GM10266 (cell line): ENCODE results near the gene KRT79.

Source experiments
- DNase-seq: peaks from one replicate; pipeline ENCODE4 v3.0.0; 2012; ENCODE audit errors: extremely low spot score
- TF ChIP-seq, protein P1 (sequence below): IDR thresholded peaks from 2 replicates; pipeline ENCODE4 v1.5.1; 2012; ENCODE audit warnings: mild to moderate bottlenecking, low read depth; ENCODE audit not compliant: control insufficient read depth, insufficient read depth; ENCODE audit errors: missing control alignments

The KRT79 gene

DNA sequence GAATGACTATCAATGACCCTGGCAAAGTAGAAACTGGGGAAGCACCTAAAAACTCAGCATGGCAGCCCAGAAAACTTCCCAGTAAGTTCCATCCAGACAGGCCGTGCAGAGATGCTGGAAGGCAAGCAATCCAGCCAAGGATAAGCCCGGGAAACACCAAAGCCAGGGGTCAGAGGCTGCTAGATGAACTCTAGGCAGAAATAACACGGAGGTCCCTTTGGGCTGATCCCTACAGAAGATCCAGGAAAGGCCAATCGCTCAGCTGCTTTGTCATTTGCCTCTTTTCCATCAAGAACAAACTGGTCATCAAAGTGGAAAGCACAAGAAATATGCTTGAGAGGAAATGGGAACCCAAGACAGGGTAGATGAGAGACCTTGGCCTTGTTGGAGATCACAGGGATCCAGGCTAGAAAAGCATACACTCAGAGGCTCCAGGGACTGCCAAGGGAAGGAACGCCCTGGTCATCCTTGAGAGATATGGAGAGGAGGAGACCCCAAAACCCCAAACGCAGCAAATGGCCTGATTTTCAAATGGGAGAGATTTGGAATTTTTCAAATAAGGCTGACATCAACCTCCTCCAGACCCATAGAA is 6.5 kb downstream of the KRT79 start:
- TF ChIP-seq, protein P1, sequence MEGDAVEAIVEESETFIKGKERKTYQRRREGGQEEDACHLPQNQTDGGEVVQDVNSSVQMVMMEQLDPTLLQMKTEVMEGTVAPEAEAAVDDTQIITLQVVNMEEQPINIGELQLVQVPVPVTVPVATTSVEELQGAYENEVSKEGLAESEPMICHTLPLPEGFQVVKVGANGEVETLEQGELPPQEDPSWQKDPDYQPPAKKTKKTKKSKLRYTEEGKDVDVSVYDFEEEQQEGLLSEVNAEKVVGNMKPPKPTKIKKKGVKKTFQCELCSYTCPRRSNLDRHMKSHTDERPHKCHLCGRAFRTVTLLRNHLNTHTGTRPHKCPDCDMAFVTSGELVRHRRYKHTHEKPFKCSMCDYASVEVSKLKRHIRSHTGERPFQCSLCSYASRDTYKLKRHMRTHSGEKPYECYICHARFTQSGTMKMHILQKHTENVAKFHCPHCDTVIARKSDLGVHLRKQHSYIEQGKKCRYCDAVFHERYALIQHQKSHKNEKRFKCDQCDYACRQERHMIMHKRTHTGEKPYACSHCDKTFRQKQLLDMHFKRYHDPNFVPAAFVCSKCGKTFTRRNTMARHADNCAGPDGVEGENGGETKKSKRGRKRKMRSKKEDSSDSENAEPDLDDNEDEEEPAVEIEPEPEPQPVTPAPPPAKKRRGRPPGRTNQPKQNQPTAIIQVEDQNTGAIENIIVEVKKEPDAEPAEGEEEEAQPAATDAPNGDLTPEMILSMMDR = no peak
- no peak for DNase-seq

DNA sequence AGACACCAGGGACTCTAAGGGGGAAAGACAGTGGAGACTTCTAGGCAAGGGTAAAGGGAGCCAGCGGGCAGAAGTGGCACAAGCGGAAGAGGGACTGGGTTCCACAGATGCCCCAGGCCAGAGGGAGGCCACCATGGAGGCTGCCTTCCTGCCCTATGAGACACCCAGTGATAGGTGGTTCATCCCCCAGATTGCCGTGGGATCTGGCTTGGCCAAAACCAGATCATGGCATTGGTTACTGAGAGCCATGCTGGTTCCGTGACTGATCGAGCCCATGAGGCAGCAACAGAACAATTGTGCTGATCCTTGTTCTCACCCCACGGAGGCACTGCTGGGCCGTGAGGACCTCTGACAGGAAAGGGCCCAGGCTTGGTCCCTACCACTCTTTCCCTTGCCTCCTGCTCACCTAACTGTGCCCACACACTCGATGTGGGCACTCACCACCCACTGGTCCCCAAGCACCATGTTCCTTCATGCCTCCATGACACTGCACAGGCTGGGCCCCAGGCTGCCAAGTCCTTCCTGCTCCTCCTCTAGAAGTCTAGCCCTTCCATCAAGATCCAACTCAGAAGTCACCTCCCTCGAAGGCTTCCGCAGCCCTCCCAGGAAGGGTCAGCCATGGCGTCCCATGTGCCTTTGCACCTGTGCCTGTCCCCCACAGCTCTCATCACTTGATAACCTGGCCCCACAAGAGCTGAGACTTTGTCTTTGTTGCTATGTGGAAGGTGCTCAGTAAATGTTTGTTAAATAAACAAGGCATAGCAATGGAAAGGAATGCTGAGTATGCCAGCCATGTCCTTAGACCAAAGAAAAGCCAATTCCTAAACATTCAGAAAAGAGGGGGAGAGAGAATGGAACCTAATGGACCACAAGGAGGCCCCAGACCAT is 7.3 kb downstream of the KRT79 start:
- no peak for DNase-seq
- TF ChIP-seq, protein P1 = no peak

DNA sequence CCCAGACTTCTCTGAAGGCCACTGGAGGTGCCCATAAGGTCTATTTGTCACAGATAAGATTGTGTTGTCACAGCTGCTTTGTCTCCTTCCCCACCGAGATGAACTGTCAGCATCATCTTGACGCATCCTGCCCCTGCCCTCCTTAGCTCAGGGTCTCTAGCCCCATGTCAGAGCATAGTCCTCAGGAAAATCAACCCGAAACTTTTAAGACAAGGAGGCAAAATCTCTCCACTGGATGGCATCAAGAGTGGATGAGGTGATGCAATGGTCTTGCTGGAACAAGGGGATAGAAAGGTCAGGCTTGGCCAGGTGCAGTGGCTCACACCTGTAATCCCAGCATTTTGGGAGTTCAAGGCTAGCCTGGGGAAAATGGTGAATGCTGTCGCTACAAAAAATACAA is 8.2 kb downstream of the KRT79 start:
- TF ChIP-seq, protein P1 = no peak
- DNase-seq = no peak

DNA sequence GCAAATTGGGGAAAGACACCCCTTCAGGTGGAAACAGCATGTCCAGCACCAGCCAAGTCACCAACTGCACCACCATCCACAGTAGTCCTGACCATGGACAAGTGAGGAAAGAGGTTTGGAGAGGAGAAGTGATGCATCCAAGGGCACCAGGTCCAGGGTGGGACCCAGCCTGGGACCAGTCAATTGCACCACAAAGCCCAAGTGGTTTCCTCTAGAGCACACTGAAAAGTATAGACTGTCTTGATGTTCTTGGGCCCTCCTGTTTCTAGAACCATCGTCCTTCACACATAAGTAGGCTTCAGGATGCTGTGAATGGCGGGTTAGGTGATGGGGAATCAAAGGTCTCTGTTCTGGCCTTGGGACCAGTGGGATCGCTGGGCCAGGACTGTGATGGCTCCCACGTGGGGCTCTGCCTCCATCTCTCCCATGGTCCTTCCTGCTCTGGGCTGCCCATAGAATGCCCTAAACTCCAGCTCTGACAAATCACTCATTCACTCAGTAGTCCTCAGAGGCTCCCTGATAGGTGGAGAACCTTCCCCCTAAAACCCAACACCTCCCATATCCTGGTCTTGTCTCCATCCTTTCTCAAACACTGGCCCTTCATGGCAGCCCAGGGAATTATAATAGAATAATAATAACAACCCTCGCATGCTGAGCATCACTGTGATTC is 9.2 kb downstream of the KRT79 start:
- TF ChIP-seq, protein P1 = no peak
- no peak for DNase-seq

DNA sequence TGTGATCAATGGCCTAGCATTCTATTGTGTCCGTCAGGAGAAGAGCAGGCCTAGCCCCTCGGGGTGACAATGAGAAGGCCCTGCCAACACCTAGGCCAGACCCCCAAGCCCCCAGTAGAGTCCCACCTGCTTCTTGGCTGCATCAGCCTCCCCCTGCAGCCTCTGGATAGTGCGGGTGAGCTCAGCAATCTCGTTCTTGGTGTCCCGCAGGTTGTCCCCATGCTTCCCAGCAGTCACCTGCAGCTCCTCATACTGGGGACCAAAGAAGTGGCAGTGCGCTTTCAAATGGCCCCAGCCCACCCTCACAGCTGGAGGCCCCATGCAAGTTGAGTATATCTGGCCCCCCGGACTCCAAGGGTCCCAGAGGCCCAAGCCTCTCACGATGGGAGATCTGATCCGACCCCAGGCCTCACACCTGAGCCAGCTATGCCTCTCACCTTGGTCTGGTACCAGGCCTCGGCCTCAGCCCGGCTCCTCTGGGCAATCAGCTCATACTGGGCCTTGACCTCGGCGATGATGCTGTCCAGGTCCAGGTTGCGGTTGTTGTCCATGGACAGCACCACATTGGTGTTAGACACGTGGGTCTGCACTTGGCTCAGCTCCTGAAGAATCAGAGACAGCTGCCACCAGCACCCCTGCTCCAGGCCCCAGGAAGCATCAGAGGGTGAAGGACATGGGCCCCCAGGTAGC is 10.2 kb downstream of the KRT79 start:
- no peak for DNase-seq
- TF ChIP-seq, protein P1 = no peak

DNA sequence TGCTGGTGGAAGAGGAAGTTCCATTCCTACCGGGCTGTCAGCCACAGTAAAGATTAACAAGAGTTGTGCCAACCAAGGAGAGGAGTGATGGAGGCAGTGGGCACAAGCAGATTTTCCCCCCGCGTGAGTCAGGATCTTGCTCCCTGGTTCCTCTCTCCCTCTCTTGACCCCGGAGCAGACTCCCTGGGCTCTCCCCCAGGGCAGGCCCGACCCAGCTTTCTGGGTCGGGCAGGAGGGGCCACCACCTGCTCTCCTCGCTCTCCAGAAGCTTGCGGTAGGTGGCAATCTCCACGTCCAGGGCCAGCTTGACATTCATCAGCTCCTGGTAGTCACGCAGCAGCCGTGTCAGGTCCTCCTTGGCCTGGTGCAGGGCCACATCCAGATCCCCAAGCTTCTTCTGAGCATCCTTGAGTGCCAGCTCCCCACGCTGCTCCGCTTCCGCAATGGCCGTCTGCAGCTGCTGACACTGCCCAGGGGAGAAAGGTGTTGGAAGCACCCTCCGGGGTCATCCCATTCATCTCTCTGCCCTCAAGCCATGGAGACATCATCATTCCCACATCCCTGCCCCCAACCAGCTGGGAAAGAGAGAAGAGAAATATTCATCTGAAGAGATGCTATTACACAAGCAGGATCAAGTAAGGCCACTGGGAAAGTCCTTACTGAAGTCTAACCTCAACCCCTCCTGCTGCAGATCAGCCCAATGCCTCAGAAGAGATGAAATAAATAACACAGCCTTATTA is 11.2 kb downstream of the KRT79 start:
- no peak for DNase-seq
- TF ChIP-seq, protein P1 = no peak
